ENCODE measurements around the gene TMOD3. TPM values are rescaled to one million over a fixed set of nuclear protein-coding genes. Genes with fewer than 3 reads are reported as not detected.

Gene TMOD3
- total RNA-seq, 1 experiment from 2014 or later = 54.4 TPM

- no peak for TF ChIP-seq CTCF (IDR thresholded peaks at IDR 0.05; ENCODE audit: insufficient read depth in 1 of 2, low read depth in 1 of 2, low read length in 1 of 2, severe bottlenecking in 1 of 2, unreplicated experiment in 1 of 2)
- intact Hi-C loops (cut with micrococcal nuclease; ENCODE audit: unreplicated experiment) = no loop called here
- H3K4me3 Mint-ChIP-seq (ENCODE audit: unreplicated experiment) = no peak overlapping the region
- DNase-seq = no peak
- Histone ChIP-seq H3K4me1 (no peaks in the 10 kb centered on the region), H3K4me3 (ENCODE audit: low read depth, low read length) (no peak overlapping the region), H3K9me3 (no peaks in the 10 kb centered on the region), H3K27me3 (replicated peaks; ENCODE audit: control insufficient read depth, insufficient read depth, low read length) (no peaks in the 10 kb centered on the region), H3K36me3 (ENCODE audit: control insufficient read depth, insufficient read depth, low read length) (no peaks in the 10 kb centered on the region)
- H3K27me3 Mint-ChIP-seq (ENCODE audit: insufficient read depth, unreplicated experiment) = no peaks in the 10 kb centered on the region
- H3K4me1 Mint-ChIP-seq (ENCODE audit: low read depth, unreplicated experiment) = peaks cover 6% of the 10 kb centered on the region
- POLR2A ChIA-PET = no interaction called here
- no TSS peak for BruUV-seq (replicated peaks)
- H3K27ac Mint-ChIP-seq (ENCODE audit: unreplicated experiment) = no peak overlapping the region
- no peaks in the 10 kb centered on the region for H3K9me3 Mint-ChIP-seq (ENCODE audit: unreplicated experiment)
- H3K36me3 Mint-ChIP-seq (ENCODE audit: insufficient read depth, unreplicated experiment) = peaks cover 13% of the 10 kb centered on the region
- CTCF ChIA-PET = no interaction called here
Measured at GRCh38 chr15:51856714-51857380, 27.4 kb downstream of the TMOD3 start.

GRCh38 chr15:51861557-51862359 is 32.3 kb downstream of the TMOD3 start:
- intact Hi-C loops (cut with micrococcal nuclease; ENCODE audit: unreplicated experiment) = no loop called here
- no peaks in the 10 kb centered on the region for H3K27me3 ChIP-seq (replicated peaks; ENCODE audit: control insufficient read depth, insufficient read depth, low read length)
- no TSS peak for BruUV-seq (replicated peaks)
- H3K27me3 Mint-ChIP-seq (ENCODE audit: insufficient read depth, unreplicated experiment) = no peaks in the 10 kb centered on the region
- no peak overlapping the region for H3K4me3 Mint-ChIP-seq (ENCODE audit: unreplicated experiment)
- no peaks in the 10 kb centered on the region for H3K9me3 Mint-ChIP-seq (ENCODE audit: unreplicated experiment)
- peaks cover 11% of the 10 kb centered on the region for H3K4me1 Mint-ChIP-seq (ENCODE audit: low read depth, unreplicated experiment)
- POLR2A ChIA-PET = no interaction called here
- TF ChIP-seq CTCF (IDR thresholded peaks at IDR 0.05; ENCODE audit: insufficient read depth in 1 of 2, low read depth in 1 of 2, low read length in 1 of 2, severe bottlenecking in 1 of 2, unreplicated experiment in 1 of 2) = no peak
- CTCF ChIA-PET = no interaction called here
- H3K4me1 ChIP-seq = no peaks in the 10 kb centered on the region
- DNase-seq = no peak
- peaks cover 27% of the 10 kb centered on the region for H3K36me3 Mint-ChIP-seq (ENCODE audit: insufficient read depth, unreplicated experiment)
- H3K27ac Mint-ChIP-seq (ENCODE audit: unreplicated experiment) = no peak overlapping the region
- no peak overlapping the region for H3K4me3 ChIP-seq (ENCODE audit: low read depth, low read length)
- H3K36me3 ChIP-seq (ENCODE audit: control insufficient read depth, insufficient read depth, low read length) = no peaks in the 10 kb centered on the region
- H3K9me3 ChIP-seq = no peaks in the 10 kb centered on the region

- Mint-ChIP-seq H3K27me3 (ENCODE audit: insufficient read depth, unreplicated experiment) (no peaks in the 10 kb centered on the region), H3K27ac (ENCODE audit: unreplicated experiment) (no peak overlapping the region), H3K4me3 (ENCODE audit: unreplicated experiment) (no peak overlapping the region), H3K4me1 (ENCODE audit: low read depth, unreplicated experiment) (peaks cover 6% of the 10 kb centered on the region), H3K36me3 (ENCODE audit: insufficient read depth, unreplicated experiment) (peaks cover 27% of the 10 kb centered on the region), H3K9me3 (ENCODE audit: unreplicated experiment) (no peaks in the 10 kb centered on the region)
- Histone ChIP-seq H3K4me3 (ENCODE audit: low read depth, low read length) (no peak overlapping the region), H3K4me1 (no peaks in the 10 kb centered on the region), H3K36me3 (ENCODE audit: control insufficient read depth, insufficient read depth, low read length) (no peaks in the 10 kb centered on the region), H3K9me3 (no peaks in the 10 kb centered on the region), H3K27me3 (replicated peaks; ENCODE audit: control insufficient read depth, insufficient read depth, low read length) (no peaks in the 10 kb centered on the region)
- BruUV-seq (replicated peaks) = no TSS peak
- CTCF ChIA-PET = no interaction called here
- no peak for DNase-seq
- intact Hi-C loops (cut with micrococcal nuclease; ENCODE audit: unreplicated experiment) = no loop called here
- TF ChIP-seq CTCF (IDR thresholded peaks at IDR 0.05; ENCODE audit: insufficient read depth in 1 of 2, low read depth in 1 of 2, low read length in 1 of 2, severe bottlenecking in 1 of 2, unreplicated experiment in 1 of 2) = no peak
- POLR2A ChIA-PET = no interaction called here
Measured at GRCh38 chr15:51863131-51863530, 33.7 kb downstream of the TMOD3 start.

Data from Caco-2 (cell line).